Liver (tissue), 9 donors: Measurements from ENCODE around the gene IRX2. TPM values are rescaled to one million over a fixed set of nuclear protein-coding genes. Genes with fewer than 3 reads are reported as not detected.

Experiments
- DNase-seq: peaks from one replicate; pipeline ENCODE4 v3.0.0-alpha.2; 2017; ENCODE audit warnings: low spot score
- H3K27ac ChIP-seq, 2 donors: one replicate each; pipeline ENCODE4 v1.7.0; 2013; ENCODE audit warnings: inconsistent platforms in 2 of 2, low read length in 2 of 2, control low read depth in 1 of 2, low read depth in 1 of 2, mild to moderate bottlenecking in 1 of 2
- H3K27me3 ChIP-seq, 4 donors: one replicate each; pipeline versions ENCODE4 v1.6.1 to v1.7.0; 2013; ENCODE audit warnings: low read length in 3 of 4, inconsistent platforms in 1 of 4, mild to moderate bottlenecking in 1 of 4, moderate library complexity in 1 of 4; ENCODE audit not compliant: control insufficient read depth in 4 of 4, insufficient read depth in 4 of 4
- H3K36me3 ChIP-seq, 4 donors: one replicate each; pipeline versions ENCODE4 v1.6.1 to v1.7.0; 2013; ENCODE audit warnings: low read length in 3 of 4, mild to moderate bottlenecking in 3 of 4, low read depth in 1 of 4, moderate library complexity in 1 of 4; ENCODE audit not compliant: control insufficient read depth in 4 of 4, insufficient read depth in 3 of 4
- H3K4me1 ChIP-seq, 4 donors: one replicate each; pipeline versions ENCODE4 v1.6.1 to v1.7.0; 2013; ENCODE audit warnings: low read length in 3 of 4, mild to moderate bottlenecking in 3 of 4, moderate library complexity in 1 of 4; ENCODE audit not compliant: control insufficient read depth in 4 of 4, insufficient read depth in 4 of 4
- H3K4me3 ChIP-seq, 3 donors: one replicate each; pipeline versions ENCODE4 v1.6.1 to v1.7.0; 2013; ENCODE audit warnings: low read length in 3 of 3, control low read depth in 1 of 3, low read depth in 1 of 3, mild to moderate bottlenecking in 1 of 3
- H3K9ac ChIP-seq, 2 donors: one replicate each; pipeline ENCODE4 v1.7.0; 2013; ENCODE audit warnings: low read length in 2 of 2, mild to moderate bottlenecking in 2 of 2, moderate library complexity in 2 of 2, control low read depth in 1 of 2, low read depth in 1 of 2
- H3K9me3 ChIP-seq, 4 donors: one replicate each; pipeline versions ENCODE4 v1.6.1 to v1.7.0; 2013; ENCODE audit warnings: low read length in 3 of 4; ENCODE audit not compliant: control insufficient read depth in 4 of 4
- EGR1 ChIP-seq, 2 donors: IDR thresholded peaks; 2 replicates each; pipeline ENCODE4 v1.6.1; 2016 to 2018; ENCODE audit warnings: antibody characterized with exemption in 2 of 2, low read depth in 2 of 2
- FOXA1 ChIP-seq: IDR thresholded peaks from 2 replicates; pipeline ENCODE4 v1.6.1; 2016; ENCODE audit warnings: antibody characterized with exemption
- FOXA2 ChIP-seq: IDR thresholded peaks from 2 replicates; pipeline ENCODE4 v1.6.1; 2016; ENCODE audit warnings: antibody characterized with exemption
- GABPA ChIP-seq, 2 donors: IDR thresholded peaks in 1 of 2; conservative IDR thresholded peaks in 1 of 2; 2 replicates each; pipeline ENCODE4 v1.6.1; 2016; ENCODE audit warnings: antibody characterized with exemption in 2 of 2, mild to moderate bottlenecking in 1 of 2, moderate library complexity in 1 of 2
- HNF4A ChIP-seq, 2 donors: conservative IDR thresholded peaks; 2 replicates each; pipeline ENCODE4 v1.6.1; 2016; ENCODE audit warnings: antibody characterized with exemption in 2 of 2, mild to moderate bottlenecking in 2 of 2
- HNF4G ChIP-seq: IDR thresholded peaks from 2 replicates; pipeline ENCODE4 v1.6.1; 2016; ENCODE audit warnings: antibody characterized with exemption
- NR2F2 ChIP-seq: IDR thresholded peaks from 2 replicates; pipeline ENCODE4 v1.6.1; 2016; ENCODE audit warnings: antibody characterized with exemption
- RAD21 ChIP-seq, 2 donors: IDR thresholded peaks; 2 replicates each; pipeline ENCODE4 v1.6.1; 2016; ENCODE audit warnings: antibody characterized with exemption in 2 of 2, mild to moderate bottlenecking in 2 of 2
- RXRA ChIP-seq, 2 donors: IDR thresholded peaks; 2 replicates each; pipeline ENCODE4 v1.6.1; 2017 to 2018; ENCODE audit warnings: antibody characterized with exemption in 2 of 2, mild to moderate bottlenecking in 1 of 2
- SP1 ChIP-seq: IDR thresholded peaks from 2 replicates; pipeline ENCODE4 v1.6.1; 2018; ENCODE audit warnings: antibody characterized with exemption, mild to moderate bottlenecking
- YY1 ChIP-seq: IDR thresholded peaks from 2 replicates; pipeline ENCODE4 v1.6.1; 2016; ENCODE audit warnings: antibody characterized with exemption, mild to moderate bottlenecking
- WGBS: extraction: QIAGEN DNeasy Blood & Tissue Kit; methylation state at CpG from one replicate; pipeline ENCODE4 v1.1.7; 2013; 5-methylcytosine and 5-hydroxymethylcytosine counted together
- polyA plus RNA-seq, 2 donors: library from polyadenylated mRNA; stranded (reverse) in 1 of 2; unstranded in 1 of 2; fragments of 200-250 nt in 1 of 2; fragments of >200 nt in 1 of 2; fragmentation: Nextera tagmentation in 1 of 2; extraction: Ambion mirVana in 1 of 2; gene quantifications; one replicate each; pipeline versions ENCODE4 v1.2.1 to v1.2.3, GENCODE V29; 2013 to 2015
- total RNA-seq, 2 donors: library from RNA; depleted of rRNA; stranded (reverse); fragments of >200 nt; gene quantifications; one replicate each; pipeline ENCODE4 v1.2.3, GENCODE V29; 2014
- TF ChIP-seq, protein P1 (sequence below): IDR thresholded peaks from 2 replicates; pipeline ENCODE4 v1.6.1; 2016; ENCODE audit warnings: antibody characterized with exemption
- TF ChIP-seq, protein P2 (sequence below): IDR thresholded peaks from 2 replicates; pipeline ENCODE4 v1.6.1; 2016; ENCODE audit warnings: antibody characterized with exemption
- TF ChIP-seq, protein P3 (sequence below): IDR thresholded peaks from 2 replicates; pipeline ENCODE4 v1.6.1; 2016; ENCODE audit warnings: antibody characterized with exemption
- donor health status: healthy.
- donor health status: healthy.
- donor health status: healthy.
- donor health status: healthy.
- donor health status: healthy.

IRX2 gene
- total and polyA plus RNA-seq, 4 donors, result not detected

DNA sequence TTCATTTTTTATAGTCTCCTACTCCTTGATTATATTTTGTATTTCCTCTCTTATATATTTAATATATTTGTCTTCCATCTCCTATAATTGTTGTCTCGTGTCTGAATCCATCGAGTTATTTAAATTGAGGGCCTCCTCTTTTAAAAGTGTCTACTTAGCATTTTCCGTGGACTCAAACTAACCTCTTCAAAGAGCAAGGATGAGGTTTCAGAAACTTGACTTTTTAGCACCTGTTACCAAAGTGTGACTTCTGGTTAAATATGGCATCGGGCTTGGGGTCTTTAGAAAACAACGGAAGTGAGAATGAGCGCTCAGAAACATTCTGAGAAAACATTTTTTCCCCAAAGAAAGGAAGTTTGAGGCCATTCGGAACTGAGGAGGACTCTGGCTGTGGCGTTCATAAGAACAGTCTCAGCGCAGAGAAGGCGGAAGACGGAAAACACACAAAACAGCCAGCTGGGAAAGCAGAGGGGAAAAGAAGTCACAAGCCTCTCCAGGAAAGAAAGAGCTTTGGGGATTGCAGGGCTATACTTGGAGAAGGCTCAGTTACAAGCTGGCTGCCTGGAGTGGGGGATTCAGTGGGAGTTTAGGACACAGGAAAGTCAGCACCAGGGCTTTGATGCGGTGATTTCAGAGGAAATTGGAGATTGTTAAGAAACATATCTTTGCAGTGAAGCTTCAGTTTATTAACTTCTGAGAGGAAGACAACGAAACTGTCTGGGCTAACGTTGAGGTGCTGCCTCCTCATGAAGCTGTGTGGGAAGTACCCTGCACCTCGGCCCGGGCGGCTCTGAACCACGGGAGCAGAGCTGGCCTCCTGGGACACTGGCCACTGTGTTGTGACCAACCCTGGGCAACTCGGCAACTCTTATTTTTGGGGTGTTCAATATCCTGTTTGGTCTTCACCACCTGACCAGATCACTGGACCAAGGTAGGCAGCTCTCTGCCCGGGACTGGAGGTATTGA, 25.1 kb upstream of the IRX2 start (continued):
- TF ChIP-seq, protein P1, sequence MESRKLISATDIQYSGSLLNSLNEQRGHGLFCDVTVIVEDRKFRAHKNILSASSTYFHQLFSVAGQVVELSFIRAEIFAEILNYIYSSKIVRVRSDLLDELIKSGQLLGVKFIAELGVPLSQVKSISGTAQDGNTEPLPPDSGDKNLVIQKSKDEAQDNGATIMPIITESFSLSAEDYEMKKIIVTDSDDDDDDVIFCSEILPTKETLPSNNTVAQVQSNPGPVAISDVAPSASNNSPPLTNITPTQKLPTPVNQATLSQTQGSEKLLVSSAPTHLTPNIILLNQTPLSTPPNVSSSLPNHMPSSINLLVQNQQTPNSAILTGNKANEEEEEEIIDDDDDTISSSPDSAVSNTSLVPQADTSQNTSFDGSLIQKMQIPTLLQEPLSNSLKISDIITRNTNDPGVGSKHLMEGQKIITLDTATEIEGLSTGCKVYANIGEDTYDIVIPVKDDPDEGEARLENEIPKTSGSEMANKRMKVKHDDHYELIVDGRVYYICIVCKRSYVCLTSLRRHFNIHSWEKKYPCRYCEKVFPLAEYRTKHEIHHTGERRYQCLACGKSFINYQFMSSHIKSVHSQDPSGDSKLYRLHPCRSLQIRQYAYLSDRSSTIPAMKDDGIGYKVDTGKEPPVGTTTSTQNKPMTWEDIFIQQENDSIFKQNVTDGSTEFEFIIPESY, result no peak
- TF ChIP-seq SP1 (no peak), FOXA1 (no peak)

DNA sequence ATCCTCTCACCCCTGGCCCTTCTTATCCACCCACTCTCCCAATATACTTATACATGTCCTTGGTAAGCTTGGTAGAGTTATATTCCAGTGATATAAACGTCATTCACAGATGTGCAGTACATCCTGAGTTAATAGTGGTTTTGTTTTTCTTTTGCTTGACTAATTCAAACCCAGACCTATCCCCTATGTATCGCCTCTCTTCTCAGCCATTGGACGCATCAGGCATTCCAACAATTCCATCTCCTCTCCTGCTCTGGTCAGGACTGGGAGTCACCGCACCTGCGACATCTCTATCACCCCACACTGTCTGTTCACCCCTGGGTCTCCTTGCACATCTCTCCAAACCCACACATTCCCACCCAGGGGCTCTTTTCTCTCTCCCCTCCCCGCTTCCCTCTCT, 21.9 kb upstream of the IRX2 start:
- TF ChIP-seq, protein P2, sequence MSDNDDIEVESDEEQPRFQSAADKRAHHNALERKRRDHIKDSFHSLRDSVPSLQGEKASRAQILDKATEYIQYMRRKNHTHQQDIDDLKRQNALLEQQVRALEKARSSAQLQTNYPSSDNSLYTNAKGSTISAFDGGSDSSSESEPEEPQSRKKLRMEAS, result no peak
- TF ChIP-seq, protein P3, sequence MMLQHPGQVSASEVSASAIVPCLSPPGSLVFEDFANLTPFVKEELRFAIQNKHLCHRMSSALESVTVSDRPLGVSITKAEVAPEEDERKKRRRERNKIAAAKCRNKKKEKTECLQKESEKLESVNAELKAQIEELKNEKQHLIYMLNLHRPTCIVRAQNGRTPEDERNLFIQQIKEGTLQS, result no peak
- no peak for TF ChIP-seq HNF4A (conservative IDR thresholded peaks at IDR 0.05)
- no peak for TF ChIP-seq RXRA (IDR thresholded peaks at IDR 0.05)
- TF ChIP-seq HNF4G, result no peak
- TF ChIP-seq FOXA1, result no peak
- TF ChIP-seq YY1, result no peak
- TF ChIP-seq NR2F2, result no peak
- no peak for TF ChIP-seq EGR1 (IDR thresholded peaks at IDR 0.05; ENCODE audit: low read depth in 2 of 2)
- no peaks in the 10 kb centered on the region for H3K9me3 ChIP-seq
- WGBS, result 72% methylated on average over 6 of the region's 6 CpGs

DNA sequence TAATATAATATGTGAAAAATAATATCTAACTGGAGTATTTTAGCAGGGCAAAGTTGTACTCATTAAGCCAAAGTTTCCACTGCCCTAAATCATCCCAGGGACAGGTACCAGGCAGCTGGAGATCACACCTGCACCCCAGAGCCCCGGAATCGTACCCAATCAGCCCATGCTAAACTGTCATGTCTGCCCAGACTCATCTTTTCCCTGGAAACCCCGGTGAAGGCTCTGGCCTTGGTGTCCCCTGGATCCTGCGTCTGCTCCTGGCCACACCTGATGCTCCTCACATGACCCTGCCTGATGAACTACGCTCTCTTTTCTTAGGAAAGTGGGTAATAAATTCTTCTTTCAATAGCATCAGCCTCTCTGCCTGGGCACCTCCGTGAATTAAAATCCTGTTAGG, 15.6 kb upstream of the IRX2 start:
- TF ChIP-seq HNF4G, result no peak
- no peak for TF ChIP-seq FOXA2
- TF ChIP-seq RXRA (IDR thresholded peaks at IDR 0.05), result no peak
- TF ChIP-seq, protein P2, result no peak
- no peak for TF ChIP-seq NR2F2
- TF ChIP-seq, protein P3, result no peak
- no peak for TF ChIP-seq GABPA (IDR thresholded peaks at IDR 0.05 in 1 of 2, conservative IDR thresholded peaks at IDR 0.05 in 1 of 2)
- no peak for TF ChIP-seq YY1
- no peak for TF ChIP-seq SP1
- no peak for TF ChIP-seq RAD21 (IDR thresholded peaks at IDR 0.05)
- no peak for TF ChIP-seq EGR1 (IDR thresholded peaks at IDR 0.05; ENCODE audit: low read depth in 2 of 2)
- TF ChIP-seq, protein P1, result no peak
- TF ChIP-seq FOXA1, result no peak
- H3K27ac ChIP-seq, result no peak overlapping the region
- no peaks in the 10 kb centered on the region for H3K4me1 ChIP-seq
- H3K9me3 ChIP-seq, result no peaks in the 10 kb centered on the region
- no peak overlapping the region for H3K9ac ChIP-seq
- H3K27me3 ChIP-seq, result peaks cover 0 to 10% (median 2%) of the 10 kb centered on the region in 4 donors
- no peak for DNase-seq
- H3K4me3 ChIP-seq, result no peak overlapping the region
- 72% methylated on average over 6 of the region's 6 CpGs for WGBS
- H3K36me3 ChIP-seq, result no peaks in the 10 kb centered on the region

More for the DNA sequence above, 21.9 kb upstream of the IRX2 start:
- no peak for DNase-seq
- no peak overlapping the region for H3K4me3 ChIP-seq
- no peak overlapping the region for H3K27ac ChIP-seq
- no peaks in the 10 kb centered on the region for H3K36me3 ChIP-seq
- H3K9ac ChIP-seq, result no peak overlapping the region
- H3K4me1 ChIP-seq, result no peaks in the 10 kb centered on the region
- peaks cover 0 to 7% (median 3%) of the 10 kb centered on the region in 4 donors for H3K27me3 ChIP-seq
